GM12864 (cell line): ENCODE data around the gene SLC22A4.

ENCODE experiments used
- DNase-seq: peaks from one replicate; pipeline ENCODE4 v3.0.0-alpha.2; 2011; ENCODE audit warnings: low read depth
- H3K4me3 ChIP-seq: 2 replicates; pipeline ENCODE4 v1.5.1; 2011; ENCODE audit warnings: mild to moderate bottlenecking, low read depth, low read length, control low read depth
- TF ChIP-seq, protein P1 (sequence below): IDR thresholded peaks from 2 replicates; pipeline ENCODE4 v1.5.1; 2011; ENCODE audit warnings: low read depth, mild to moderate bottlenecking, moderate library complexity, low read length, control low read depth, inconsistent platforms; ENCODE audit errors: missing control alignments

The SLC22A4 gene

DNA sequence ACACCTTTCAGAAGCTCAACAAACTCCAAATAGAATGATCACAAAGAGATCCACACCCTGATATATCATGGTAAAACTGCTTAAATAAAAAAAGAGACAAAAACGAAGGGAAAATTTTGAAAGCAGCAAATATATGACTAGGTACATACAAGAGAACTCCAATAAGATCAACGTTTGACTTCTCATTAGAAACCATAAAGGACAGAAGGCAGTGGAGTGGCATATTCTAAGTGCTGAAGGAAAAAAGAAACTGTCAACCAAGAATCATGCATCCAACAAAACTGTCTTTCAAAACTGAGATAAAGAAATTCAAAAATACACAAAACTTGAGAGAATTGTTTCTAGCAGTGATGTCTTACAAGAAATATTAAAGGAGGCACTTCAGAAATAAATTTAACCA is 11.2 kb downstream of the SLC22A4 start:
- TF ChIP-seq, protein P1, sequence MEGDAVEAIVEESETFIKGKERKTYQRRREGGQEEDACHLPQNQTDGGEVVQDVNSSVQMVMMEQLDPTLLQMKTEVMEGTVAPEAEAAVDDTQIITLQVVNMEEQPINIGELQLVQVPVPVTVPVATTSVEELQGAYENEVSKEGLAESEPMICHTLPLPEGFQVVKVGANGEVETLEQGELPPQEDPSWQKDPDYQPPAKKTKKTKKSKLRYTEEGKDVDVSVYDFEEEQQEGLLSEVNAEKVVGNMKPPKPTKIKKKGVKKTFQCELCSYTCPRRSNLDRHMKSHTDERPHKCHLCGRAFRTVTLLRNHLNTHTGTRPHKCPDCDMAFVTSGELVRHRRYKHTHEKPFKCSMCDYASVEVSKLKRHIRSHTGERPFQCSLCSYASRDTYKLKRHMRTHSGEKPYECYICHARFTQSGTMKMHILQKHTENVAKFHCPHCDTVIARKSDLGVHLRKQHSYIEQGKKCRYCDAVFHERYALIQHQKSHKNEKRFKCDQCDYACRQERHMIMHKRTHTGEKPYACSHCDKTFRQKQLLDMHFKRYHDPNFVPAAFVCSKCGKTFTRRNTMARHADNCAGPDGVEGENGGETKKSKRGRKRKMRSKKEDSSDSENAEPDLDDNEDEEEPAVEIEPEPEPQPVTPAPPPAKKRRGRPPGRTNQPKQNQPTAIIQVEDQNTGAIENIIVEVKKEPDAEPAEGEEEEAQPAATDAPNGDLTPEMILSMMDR = no peak
- no peak for DNase-seq
- no peak overlapping the region for H3K4me3 ChIP-seq

DNA sequence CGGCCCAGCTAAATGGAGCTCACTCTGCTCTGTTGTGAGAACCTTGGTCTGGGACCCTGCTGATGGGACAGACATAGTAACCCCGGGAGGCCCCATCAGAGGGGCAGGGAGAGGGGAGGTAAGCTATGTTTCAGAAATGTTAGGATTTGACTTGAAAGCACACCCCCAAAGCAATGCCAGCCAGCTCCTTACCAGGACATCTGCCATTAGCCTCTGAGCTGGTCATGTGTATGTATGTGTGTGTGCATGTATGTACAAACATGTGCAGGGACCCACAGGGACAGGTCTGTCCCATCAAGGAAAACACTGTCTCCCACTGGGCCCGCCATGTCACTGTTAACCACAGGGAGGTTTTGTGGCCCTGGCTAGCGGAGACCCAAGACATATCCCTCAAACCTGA is 14.5 kb downstream of the SLC22A4 start:
- TF ChIP-seq, protein P1 = no peak
- H3K4me3 ChIP-seq = no peak overlapping the region
- DNase-seq = no peak

- TF ChIP-seq, protein P1 = no peak
- no peak for DNase-seq
- no peak overlapping the region for H3K4me3 ChIP-seq
These were observed 15.5 kb downstream of the SLC22A4 start for GRCh38 chr5:132309679-132310078.

DNA sequence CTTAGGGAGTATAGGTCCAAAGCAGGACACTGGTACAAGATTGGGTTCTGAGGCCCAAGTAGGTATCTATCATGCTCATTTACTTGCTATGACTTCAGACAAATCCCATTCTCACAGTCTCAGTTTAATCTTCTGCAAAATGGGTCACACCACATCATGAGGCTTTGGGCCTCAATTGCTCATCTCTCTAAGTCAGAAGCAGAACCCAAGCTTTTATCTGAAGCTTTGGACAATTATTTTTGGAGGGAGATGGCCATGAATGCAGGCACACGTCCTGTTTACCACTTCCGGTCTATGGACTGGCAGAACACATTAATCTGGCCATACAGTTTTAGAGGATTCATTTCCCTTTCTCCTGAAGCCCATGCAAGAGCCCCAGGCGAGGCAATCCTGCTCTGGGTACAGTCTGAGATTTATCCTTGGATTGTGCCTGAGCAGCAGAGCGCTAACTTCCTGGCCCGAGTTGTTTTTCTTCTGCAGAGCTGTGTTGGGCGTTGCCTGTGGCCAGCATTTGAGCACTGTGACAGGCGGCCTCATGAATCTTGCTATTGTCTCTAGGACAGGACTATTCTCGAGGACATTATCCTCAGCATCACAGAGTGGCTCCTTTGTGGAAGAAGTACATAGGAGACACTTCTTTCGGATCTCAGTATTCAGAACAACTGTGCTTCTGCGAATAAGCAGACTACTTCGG is 16.1 kb downstream of the SLC22A4 start:
- TF ChIP-seq, protein P1 = no peak

GRCh38 chr5:132313366-132313765 is 19.2 kb downstream of the SLC22A4 start:
- TF ChIP-seq, protein P1 = no peak
- H3K4me3 ChIP-seq = no peak overlapping the region
- no peak for DNase-seq

More for the DNA sequence above, 16.1 kb downstream of the SLC22A4 start:
- DNase-seq = no peak
- H3K4me3 ChIP-seq = no peak overlapping the region

DNA sequence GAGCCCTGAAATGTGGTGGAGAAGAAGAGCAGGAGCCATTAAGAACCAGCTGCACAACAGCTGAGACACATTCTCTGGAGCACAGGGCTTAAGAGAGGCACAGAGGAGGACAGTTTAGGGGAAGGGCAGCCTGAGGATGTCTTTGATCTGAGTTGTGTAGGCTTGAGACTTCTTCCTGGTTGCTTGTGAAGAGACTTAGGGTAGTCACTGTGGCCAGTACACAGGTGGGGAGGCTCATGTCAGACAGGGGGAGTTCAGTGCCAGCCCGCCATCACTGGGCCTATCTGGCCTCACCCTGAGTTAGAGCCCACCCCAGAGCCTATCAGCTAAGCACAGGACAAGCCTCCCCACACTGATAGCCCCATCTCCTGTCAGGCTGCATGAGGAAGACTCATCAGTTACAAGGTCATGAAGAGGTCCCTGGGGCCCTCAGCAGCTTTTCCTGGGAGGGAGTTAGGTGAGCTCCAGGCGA is 19.8 kb downstream of the SLC22A4 start:
- TF ChIP-seq, protein P1 = no peak
- no peak for DNase-seq
- no peak overlapping the region for H3K4me3 ChIP-seq

DNA sequence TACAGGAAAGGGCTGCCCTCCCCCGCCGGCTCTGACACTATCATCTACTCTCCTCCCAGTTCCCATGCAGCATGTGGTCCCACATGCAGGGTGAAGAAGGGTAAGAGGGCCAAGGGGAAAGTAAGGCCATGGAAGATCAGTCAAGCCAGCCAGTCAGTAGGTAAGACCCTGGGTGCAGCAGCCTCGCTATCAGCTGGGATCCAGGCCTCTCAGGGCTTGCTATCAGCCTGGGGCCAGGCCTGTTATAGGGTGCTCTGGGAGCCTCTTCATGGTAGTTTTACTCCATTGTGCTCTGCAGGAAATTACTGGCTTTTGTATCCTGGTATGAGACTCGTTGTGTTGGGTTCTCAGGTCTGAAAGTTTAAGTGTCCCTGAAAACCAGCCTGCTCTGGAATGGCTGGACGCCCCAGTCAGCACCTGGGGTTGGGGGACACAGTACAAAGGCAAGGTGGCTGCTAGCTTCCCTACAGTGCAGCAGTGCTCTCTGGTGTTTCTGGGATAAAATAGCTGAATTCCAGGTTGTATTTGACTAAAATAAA is 21.4 kb downstream of the SLC22A4 start:
- H3K4me3 ChIP-seq = no peak overlapping the region
- DNase-seq = no peak
- TF ChIP-seq, protein P1 = no peak
